ENCODE measurements around the gene SEMA5B.

SEMA5B gene

GRCh38 chr3:123054109-123054778 lies 26.7 kb upstream of the SEMA5B start:
- H3K4me3 ChIP-seq (ENCODE audit: extremely low read depth, insufficient read depth, low read length, poor library complexity, severe bottlenecking): no peak overlapping the region
- no peak overlapping the region for H3K27ac ChIP-seq (ENCODE audit: low read depth, low read length, severe bottlenecking)
- H3K4me1 ChIP-seq (ENCODE audit: control insufficient read depth, insufficient read depth, low read length, poor library complexity, severe bottlenecking): peaks cover 13% of the 10 kb centered on the region
- no peaks in the 10 kb centered on the region for H3K36me3 ChIP-seq (ENCODE audit: control insufficient read depth, insufficient read depth, low read length)
- H3K9me3 ChIP-seq (ENCODE audit: control insufficient read depth, low read length): no peaks in the 10 kb centered on the region
- 75 to 85% methylated on average over 3 to 5 of the region's 5 CpGs for whole genome bisulfite sequencing, 2 experiments (ENCODE audit: insufficient coverage in 2 of 2)

GRCh38 chr3:123053107-123053506 lies 25.5 kb upstream of the SEMA5B start:
- WGBS, 2 experiments (ENCODE audit: insufficient coverage in 2 of 2): 80 to 88% methylated on average over 1 to 2 of the region's 2 CpGs
- Histone ChIP-seq H3K27ac (ENCODE audit: low read depth, low read length, severe bottlenecking) (no peak overlapping the region), H3K36me3 (ENCODE audit: control insufficient read depth, insufficient read depth, low read length) (no peaks in the 10 kb centered on the region), H3K9me3 (ENCODE audit: control insufficient read depth, low read length) (no peaks in the 10 kb centered on the region), H3K4me3 (ENCODE audit: extremely low read depth, insufficient read depth, low read length, poor library complexity, severe bottlenecking) (no peak overlapping the region), H3K4me1 (ENCODE audit: control insufficient read depth, insufficient read depth, low read length, poor library complexity, severe bottlenecking) (peaks cover 17% of the 10 kb centered on the region)

DNA sequence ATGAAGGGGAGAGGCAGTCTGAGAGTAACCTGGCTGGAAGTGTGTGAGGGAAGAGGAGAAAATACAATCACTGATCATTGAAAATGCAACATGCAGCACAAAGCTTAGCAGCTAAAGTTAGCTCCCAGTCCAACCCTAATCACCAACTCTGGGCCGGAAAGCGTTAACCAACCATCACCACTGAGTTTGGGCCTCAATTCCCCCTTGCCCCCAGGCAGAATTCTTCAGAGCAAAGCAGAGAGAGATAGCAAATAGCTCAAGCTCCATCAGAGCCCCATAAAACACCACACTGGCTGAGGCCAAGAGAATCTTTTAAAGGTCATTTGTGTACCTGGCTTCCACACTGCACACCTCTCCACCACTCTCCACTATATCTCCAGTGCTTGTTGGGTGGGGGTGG lies 23.1 kb upstream of the SEMA5B start:
- Histone ChIP-seq H3K27ac (ENCODE audit: low read depth, low read length, severe bottlenecking) (no peak overlapping the region), H3K9me3 (ENCODE audit: control insufficient read depth, low read length) (no peaks in the 10 kb centered on the region), H3K36me3 (ENCODE audit: control insufficient read depth, insufficient read depth, low read length) (no peaks in the 10 kb centered on the region), H3K4me3 (ENCODE audit: extremely low read depth, insufficient read depth, low read length, poor library complexity, severe bottlenecking) (no peak overlapping the region), H3K4me1 (ENCODE audit: control insufficient read depth, insufficient read depth, low read length, poor library complexity, severe bottlenecking) (peaks cover 24% of the 10 kb centered on the region)
- WGBS, 2 experiments (ENCODE audit: insufficient coverage in 2 of 2): 60 to 80% methylated on average over 1 of the region's 2 CpGs

- Histone ChIP-seq H3K36me3 (ENCODE audit: control insufficient read depth, insufficient read depth, low read length) (no peaks in the 10 kb centered on the region), H3K4me1 (ENCODE audit: control insufficient read depth, insufficient read depth, low read length, poor library complexity, severe bottlenecking) (peaks cover 24% of the 10 kb centered on the region), H3K9me3 (ENCODE audit: control insufficient read depth, low read length) (no peaks in the 10 kb centered on the region), H3K27ac (ENCODE audit: low read depth, low read length, severe bottlenecking) (peak overlapping the region; percentile 39), H3K4me3 (ENCODE audit: extremely low read depth, insufficient read depth, low read length, poor library complexity, severe bottlenecking) (no peak overlapping the region)
- 85 to 86% methylated on average over 12 to 13 of the region's 13 CpGs for WGBS, 2 experiments (ENCODE audit: insufficient coverage in 2 of 2)
Measured at GRCh38 chr3:123048480-123049237, 21.1 kb upstream of the SEMA5B start.

- H3K4me3 ChIP-seq (ENCODE audit: extremely low read depth, insufficient read depth, low read length, poor library complexity, severe bottlenecking): no peak overlapping the region
- no peak overlapping the region for H3K27ac ChIP-seq (ENCODE audit: low read depth, low read length, severe bottlenecking)
- WGBS, 2 experiments (ENCODE audit: insufficient coverage in 2 of 2): 86 to 100% methylated on average over 2 to 3 of the region's 3 CpGs
- no peaks in the 10 kb centered on the region for H3K36me3 ChIP-seq (ENCODE audit: control insufficient read depth, insufficient read depth, low read length)
- no peaks in the 10 kb centered on the region for H3K9me3 ChIP-seq (ENCODE audit: control insufficient read depth, low read length)
- H3K4me1 ChIP-seq (ENCODE audit: control insufficient read depth, insufficient read depth, low read length, poor library complexity, severe bottlenecking): peaks cover 24% of the 10 kb centered on the region
Measured at GRCh38 chr3:123047062-123047319, 19.4 kb upstream of the SEMA5B start.

- Histone ChIP-seq H3K36me3 (ENCODE audit: control insufficient read depth, insufficient read depth, low read length) (no peaks in the 10 kb centered on the region), H3K9me3 (ENCODE audit: control insufficient read depth, low read length) (no peaks in the 10 kb centered on the region), H3K4me3 (ENCODE audit: extremely low read depth, insufficient read depth, low read length, poor library complexity, severe bottlenecking) (no peak overlapping the region), H3K4me1 (ENCODE audit: control insufficient read depth, insufficient read depth, low read length, poor library complexity, severe bottlenecking) (peaks cover 24% of the 10 kb centered on the region), H3K27ac (ENCODE audit: low read depth, low read length, severe bottlenecking) (no peak overlapping the region)
- WGBS, 2 experiments (ENCODE audit: insufficient coverage in 2 of 2): 56 to 62% methylated on average over 7 of the region's 10 CpGs
Measured at GRCh38 chr3:123046262-123047061, 18.9 kb upstream of the SEMA5B start.

GRCh38 chr3:123044981-123045763 lies 17.6 kb upstream of the SEMA5B start:
- 48% methylated on average over 3 of the region's 5 CpGs; no CpG with 5 or more reads in 1 of the 2 experiments for WGBS, 2 experiments (ENCODE audit: insufficient coverage in 2 of 2)
- Histone ChIP-seq H3K9me3 (ENCODE audit: control insufficient read depth, low read length) (no peaks in the 10 kb centered on the region), H3K27ac (ENCODE audit: low read depth, low read length, severe bottlenecking) (no peak overlapping the region), H3K4me1 (ENCODE audit: control insufficient read depth, insufficient read depth, low read length, poor library complexity, severe bottlenecking) (peaks cover 17% of the 10 kb centered on the region), H3K36me3 (ENCODE audit: control insufficient read depth, insufficient read depth, low read length) (no peaks in the 10 kb centered on the region), H3K4me3 (ENCODE audit: extremely low read depth, insufficient read depth, low read length, poor library complexity, severe bottlenecking) (no peak overlapping the region)

- no peak overlapping the region for H3K4me3 ChIP-seq (ENCODE audit: extremely low read depth, insufficient read depth, low read length, poor library complexity, severe bottlenecking)
- H3K9me3 ChIP-seq (ENCODE audit: control insufficient read depth, low read length): no peaks in the 10 kb centered on the region
- H3K4me1 ChIP-seq (ENCODE audit: control insufficient read depth, insufficient read depth, low read length, poor library complexity, severe bottlenecking): peaks cover 11% of the 10 kb centered on the region
- H3K36me3 ChIP-seq (ENCODE audit: control insufficient read depth, insufficient read depth, low read length): no peaks in the 10 kb centered on the region
- WGBS, 2 experiments (ENCODE audit: insufficient coverage in 2 of 2): 91% methylated on average over 3 to 6 of the region's 6 CpGs
- H3K27ac ChIP-seq (ENCODE audit: low read depth, low read length, severe bottlenecking): no peak overlapping the region
Measured at GRCh38 chr3:123042413-123042812, 14.8 kb upstream of the SEMA5B start.

- no peaks in the 10 kb centered on the region for H3K36me3 ChIP-seq (ENCODE audit: control insufficient read depth, insufficient read depth, low read length)
- 73 to 100% methylated on average over 2 of the region's 3 CpGs for WGBS, 2 experiments (ENCODE audit: insufficient coverage in 2 of 2)
- H3K27ac ChIP-seq (ENCODE audit: low read depth, low read length, severe bottlenecking): no peak overlapping the region
- H3K4me1 ChIP-seq (ENCODE audit: control insufficient read depth, insufficient read depth, low read length, poor library complexity, severe bottlenecking): no peaks in the 10 kb centered on the region
- H3K4me3 ChIP-seq (ENCODE audit: extremely low read depth, insufficient read depth, low read length, poor library complexity, severe bottlenecking): no peak overlapping the region
- H3K9me3 ChIP-seq (ENCODE audit: control insufficient read depth, low read length): no peaks in the 10 kb centered on the region
Measured at GRCh38 chr3:123039178-123039577, 11.6 kb upstream of the SEMA5B start.

DNA sequence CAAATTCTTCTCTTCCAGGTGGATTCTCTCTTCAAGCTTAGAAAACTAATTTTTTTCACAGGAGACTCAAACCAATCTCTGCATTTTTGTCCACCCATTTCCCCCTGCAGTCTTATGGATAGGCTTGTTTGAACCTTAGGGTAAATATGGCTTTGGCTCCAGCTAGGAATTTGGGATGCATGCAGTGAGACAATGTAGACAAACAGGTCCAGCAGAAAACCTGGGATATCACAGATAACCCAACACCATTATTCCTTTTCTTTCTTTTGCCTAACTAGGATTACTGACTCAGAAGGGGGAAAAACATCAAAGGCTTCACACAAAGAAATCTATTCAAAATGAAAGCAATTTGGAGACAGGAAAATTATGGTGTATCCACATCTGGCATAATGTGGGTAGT lies 11.2 kb upstream of the SEMA5B start:
- Histone ChIP-seq H3K4me1 (ENCODE audit: control insufficient read depth, insufficient read depth, low read length, poor library complexity, severe bottlenecking) (no peaks in the 10 kb centered on the region), H3K36me3 (ENCODE audit: control insufficient read depth, insufficient read depth, low read length) (no peaks in the 10 kb centered on the region), H3K9me3 (ENCODE audit: control insufficient read depth, low read length) (no peaks in the 10 kb centered on the region), H3K27ac (ENCODE audit: low read depth, low read length, severe bottlenecking) (no peak overlapping the region), H3K4me3 (ENCODE audit: extremely low read depth, insufficient read depth, low read length, poor library complexity, severe bottlenecking) (no peak overlapping the region)
